ENCODE measurements around the gene SLC25A17.

DNA sequence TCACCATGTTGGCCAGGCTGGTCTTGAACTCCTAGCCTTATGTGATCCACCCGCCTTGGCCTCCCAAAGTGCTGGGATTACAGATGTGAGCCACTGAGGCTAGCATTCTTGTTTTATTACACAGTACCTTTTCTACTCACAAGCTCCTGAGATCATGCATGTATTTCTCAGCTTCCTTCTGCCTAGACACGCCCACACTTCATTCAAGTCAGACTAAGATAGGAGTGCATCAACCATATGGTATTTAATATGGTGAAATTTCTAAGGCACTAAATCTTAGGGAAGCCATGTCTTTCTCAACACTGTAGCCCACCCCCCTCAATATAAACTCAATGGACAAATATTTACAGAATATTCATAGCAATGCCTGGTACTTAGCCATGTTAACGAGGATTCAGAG lies 62.1 kb downstream of the SLC25A17 start:
- TF ChIP-seq, protein P1, sequence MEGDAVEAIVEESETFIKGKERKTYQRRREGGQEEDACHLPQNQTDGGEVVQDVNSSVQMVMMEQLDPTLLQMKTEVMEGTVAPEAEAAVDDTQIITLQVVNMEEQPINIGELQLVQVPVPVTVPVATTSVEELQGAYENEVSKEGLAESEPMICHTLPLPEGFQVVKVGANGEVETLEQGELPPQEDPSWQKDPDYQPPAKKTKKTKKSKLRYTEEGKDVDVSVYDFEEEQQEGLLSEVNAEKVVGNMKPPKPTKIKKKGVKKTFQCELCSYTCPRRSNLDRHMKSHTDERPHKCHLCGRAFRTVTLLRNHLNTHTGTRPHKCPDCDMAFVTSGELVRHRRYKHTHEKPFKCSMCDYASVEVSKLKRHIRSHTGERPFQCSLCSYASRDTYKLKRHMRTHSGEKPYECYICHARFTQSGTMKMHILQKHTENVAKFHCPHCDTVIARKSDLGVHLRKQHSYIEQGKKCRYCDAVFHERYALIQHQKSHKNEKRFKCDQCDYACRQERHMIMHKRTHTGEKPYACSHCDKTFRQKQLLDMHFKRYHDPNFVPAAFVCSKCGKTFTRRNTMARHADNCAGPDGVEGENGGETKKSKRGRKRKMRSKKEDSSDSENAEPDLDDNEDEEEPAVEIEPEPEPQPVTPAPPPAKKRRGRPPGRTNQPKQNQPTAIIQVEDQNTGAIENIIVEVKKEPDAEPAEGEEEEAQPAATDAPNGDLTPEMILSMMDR (IDR thresholded peaks at IDR 0.05), result no peak
- TF ChIP-seq POLR2A (IDR thresholded peaks at IDR 0.05), result no peak
